GM12872 (cell line): ENCODE measurements around the gene NCAPH2.

Experiments
- CTCF ChIP-seq: IDR thresholded peaks from 3 replicates; pipeline ENCODE4 v1.5.1; 2011; ENCODE audit warnings: low read depth, mild to moderate bottlenecking, low read length, moderate library complexity; ENCODE audit not compliant: insufficient read depth

The NCAPH2 gene

GRCh38 chr22:50507991-50508884 is at the start of gene NCAPH2:
TSS of gene NCAPH2 (plus strand) at chr22:50508224. CDS start at chr22:50508338, 114 bp downstream.
- no peak for TF ChIP-seq CTCF

GRCh38 chr22:50459016-50459415 is 49.0 kb upstream of the NCAPH2 start:
- TF ChIP-seq CTCF, result no peak

GRCh38 chr22:50459496-50460140 is 48.4 kb upstream of the NCAPH2 start:
- no peak for TF ChIP-seq CTCF

GRCh38 chr22:50460938-50461337 is 47.1 kb upstream of the NCAPH2 start:
- TF ChIP-seq CTCF, result no peak

GRCh38 chr22:50461536-50461935 is 46.5 kb upstream of the NCAPH2 start:
- no peak for TF ChIP-seq CTCF

- no peak for TF ChIP-seq CTCF
Observed at GRCh38 chr22:50461979-50462540, 46.0 kb upstream of the NCAPH2 start.

- no peak for TF ChIP-seq CTCF
Observed at GRCh38 chr22:50463188-50463900, 44.7 kb upstream of the NCAPH2 start.
